Thyroid gland (tissue), 4 donors: ENCODE measurements around the gene MAN1B1. TPM values are rescaled to one million over a fixed set of nuclear protein-coding genes. Genes with fewer than 3 reads are reported as not detected.
A peak's percentile ranks its signal among the peaks of the same experiment; 100 is the strongest.

Source experiments
- DNase-seq, 2 donors: peaks; one replicate each; pipeline ENCODE4 v3.0.0-alpha.2; 2019
- H3K27ac ChIP-seq, 3 donors: fragments of 200-600 bp; sonication (generic); 1 replicate in 2 of 3; 2 replicates in 1 of 3; pipeline ENCODE4 v1.5.1; 2016 to 2019; ENCODE audit warnings: mild to moderate bottlenecking in 1 of 3, moderate library complexity in 1 of 3
- H3K27me3 ChIP-seq: fragments of 200-600 bp; sonication (generic); one replicate; pipeline ENCODE4 v1.5.1; 2019
- H3K36me3 ChIP-seq, 2 donors: fragments of 200-600 bp; sonication (generic); one replicate each; pipeline ENCODE4 v1.5.1; 2016 to 2019
- H3K4me1 ChIP-seq, 2 donors: fragments of 200-600 bp; sonication (generic); one replicate each; pipeline ENCODE4 v1.5.1; 2017 to 2019
- H3K4me3 ChIP-seq, 3 donors: fragments of 200-600 bp; sonication (generic); replicated peaks in 1 of 3; 1 replicate in 2 of 3; 2 replicates in 1 of 3; pipeline ENCODE4 v1.5.1; 2016; ENCODE audit warnings: mild to moderate bottlenecking in 1 of 3
- H3K9me3 ChIP-seq: fragments of 200-600 bp; sonication (generic); one replicate; pipeline ENCODE4 v1.5.1; 2017
- CTCF ChIP-seq, 6 experiments: fragments of 200-600 bp in 3 of 6; fragments of 450-650 bp in 3 of 6; sonication (generic) in 3 of 6; IDR thresholded peaks; one replicate each; pipeline ENCODE4 v1.5.1; 2016 to 2019; ENCODE audit warnings: antibody characterized with exemption in 6 of 6, mild to moderate bottlenecking in 2 of 6, inconsistent platforms in 1 of 6, moderate library complexity in 1 of 6
- POLR2A ChIP-seq, 2 donors: fragments of 450-650 bp; IDR thresholded peaks; one replicate each; pipeline ENCODE4 v1.6.1; 2017; ENCODE audit warnings: antibody characterized with exemption in 2 of 2, mild to moderate bottlenecking in 2 of 2, moderate library complexity in 1 of 2
- WGBS, 2 donors: methylation state at CpG; one replicate each; pipeline ENCODE4 v1.1.5; 2017; 5-methylcytosine and 5-hydroxymethylcytosine counted together
- intact Hi-C: fragments of 100-400 bp; cut with DNase I; formaldehyde crosslinking; loops from one replicate; pipeline ENCODE4 v1.15.1; 2023
- total RNA-seq, 4 donors: library from RNA; depleted of rRNA; stranded (reverse); fragments of >200 nt; gene quantifications; one replicate each; pipeline ENCODE4 v1.2.3, GENCODE V29; 2016

Gene MAN1B1
- total RNA-seq, 4 donors from 2014 or later = 48.2 to 73.8 (median 67.2) TPM

DNA sequence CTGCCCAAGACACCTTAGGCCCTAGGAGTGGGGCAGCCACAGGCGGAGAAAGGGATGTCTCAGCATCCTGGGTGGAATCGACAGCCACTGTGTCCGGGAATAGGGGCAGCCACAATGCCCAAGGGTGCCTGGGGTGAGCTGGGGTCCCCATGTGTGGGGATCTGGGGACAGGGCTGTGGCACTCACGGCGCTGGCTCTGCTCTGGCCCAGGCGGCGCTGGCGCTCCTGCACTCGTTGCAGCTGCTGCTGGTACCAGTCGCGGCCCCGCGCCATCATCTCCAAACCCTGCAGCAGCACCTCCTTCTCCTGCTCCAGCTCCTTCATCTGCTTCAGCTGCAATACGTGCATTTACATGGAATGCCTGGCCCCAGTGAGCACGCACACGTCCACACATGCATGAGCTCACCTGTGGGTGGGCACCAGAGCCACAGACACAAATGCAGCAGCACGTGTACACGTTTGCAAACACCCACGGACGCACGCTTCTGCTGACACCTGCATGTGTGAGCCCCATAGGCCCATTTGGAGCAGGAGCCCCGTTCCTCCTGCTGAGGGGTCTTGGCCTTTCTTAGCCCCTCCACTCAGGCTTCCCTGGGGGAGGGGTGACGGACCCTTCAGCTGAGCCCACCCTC lies 21.3 kb upstream of the MAN1B1 start:
- H3K4me3 ChIP-seq = no peak overlapping the region
- 94 to 95% methylated on average over 21 of the region's 23 CpGs for WGBS, 2 donors
- H3K36me3 ChIP-seq = no peaks in the 10 kb centered on the region
- H3K27ac ChIP-seq = no peak overlapping the region
- no peaks in the 10 kb centered on the region for H3K27me3 ChIP-seq
- no peak for TF ChIP-seq POLR2A (IDR thresholded peaks at IDR 0.05)
- TF ChIP-seq CTCF (IDR thresholded peaks at IDR 0.05) = no peak
- no peak for DNase-seq
- peaks cover 0 to 6% of the 10 kb centered on the region in 2 donors for H3K4me1 ChIP-seq
- no peaks in the 10 kb centered on the region for H3K9me3 ChIP-seq
- intact Hi-C loops = loop anchor here (5.0 kb wide), 1 partner anchor 278 kb away; no protein-coding TSS in a partner anchor

DNA sequence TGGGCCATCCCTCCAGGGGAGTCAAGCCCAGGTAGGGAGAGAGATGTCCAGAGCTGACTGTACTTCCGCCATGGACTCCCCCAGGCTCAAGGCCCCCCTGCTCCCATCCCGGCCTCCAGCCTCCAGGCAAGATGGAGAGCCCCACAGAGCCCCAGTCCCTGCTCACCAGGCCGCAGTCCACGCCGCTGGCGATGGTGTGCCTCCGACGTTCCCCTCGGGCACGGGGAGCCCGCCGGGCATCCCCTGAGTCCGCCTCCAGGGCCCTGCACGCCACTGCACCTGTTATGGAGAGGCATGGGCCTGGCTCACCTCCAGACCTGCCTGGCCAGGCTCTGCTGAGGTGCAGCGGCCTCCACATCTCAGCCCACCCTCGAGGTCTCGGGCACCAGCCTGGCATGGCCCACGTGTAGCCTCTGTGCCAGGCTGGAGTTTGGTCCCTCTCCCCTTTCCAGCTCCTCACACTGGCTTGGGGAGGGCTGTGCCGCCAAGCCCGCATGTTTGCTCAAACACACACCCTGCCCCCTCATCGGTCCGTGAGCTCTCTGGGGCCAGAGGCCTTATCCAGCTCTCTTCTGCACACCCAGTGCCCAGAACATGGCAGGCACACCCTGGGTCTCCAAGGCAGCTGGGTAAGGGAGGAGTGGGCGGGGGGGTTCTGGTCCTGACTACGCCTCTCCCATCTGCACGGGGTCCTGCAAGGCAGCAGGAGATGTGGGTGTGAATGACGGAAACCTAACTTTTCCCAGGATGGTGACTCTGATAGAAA lies 20.5 kb upstream of the MAN1B1 start:
- TF ChIP-seq POLR2A (IDR thresholded peaks at IDR 0.05) = no peak
- no peak for DNase-seq
- 94% methylated on average over 13 to 19 of the region's 26 CpGs for WGBS, 2 donors
- Histone ChIP-seq H3K4me3 (no peak overlapping the region), H3K9me3 (no peaks in the 10 kb centered on the region), H3K27me3 (no peaks in the 10 kb centered on the region), H3K27ac (no peak overlapping the region), H3K4me1 (peaks cover 6 to 13% of the 10 kb centered on the region in 2 donors), H3K36me3 (no peaks in the 10 kb centered on the region)
- intact Hi-C loops = loop anchor here (5.0 kb wide), 1 partner anchor 279 kb away; no protein-coding TSS in a partner anchor

DNA sequence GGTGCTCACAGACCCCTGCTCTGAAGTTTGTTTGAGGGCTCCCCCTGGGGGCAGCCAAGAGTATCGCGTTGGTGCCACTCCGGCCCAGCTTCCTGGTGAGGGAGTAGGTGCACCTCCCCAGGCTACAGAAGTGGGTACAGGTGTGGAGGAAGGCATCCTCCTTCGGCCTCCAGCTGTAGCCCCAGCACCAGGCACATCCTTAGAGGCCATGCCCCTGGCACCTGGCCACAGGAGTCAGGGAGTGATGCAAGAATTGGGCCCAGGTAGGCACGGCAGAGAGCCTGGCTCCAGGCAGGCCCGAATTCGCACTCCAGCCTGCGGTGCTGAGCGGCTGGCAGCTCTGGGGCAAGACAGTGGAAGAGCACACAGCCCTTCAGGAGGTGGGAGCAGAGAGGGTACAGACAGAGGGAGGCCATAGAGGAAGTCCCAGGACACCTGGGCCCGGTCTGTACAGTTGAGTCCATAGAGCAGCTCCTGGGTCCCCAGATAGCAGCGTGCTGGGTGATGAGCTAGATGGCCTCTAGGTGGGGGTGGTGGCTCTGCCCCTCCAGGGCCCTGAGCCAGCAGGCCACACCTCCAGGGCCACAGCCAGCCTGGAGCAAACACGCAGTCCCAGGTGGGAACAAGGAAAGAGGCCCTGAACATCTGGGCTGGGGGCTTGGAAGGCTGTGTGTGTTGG lies 18.8 kb upstream of the MAN1B1 start:
- Histone ChIP-seq H3K36me3 (no peaks in the 10 kb centered on the region), H3K4me3 (no peak overlapping the region), H3K27ac (no peak overlapping the region), H3K27me3 (no peaks in the 10 kb centered on the region), H3K4me1 (peaks cover 6 to 14% of the 10 kb centered on the region in 2 donors), H3K9me3 (no peaks in the 10 kb centered on the region)
- 15 to 54% methylated on average over 4 to 11 of the region's 12 CpGs for WGBS, 2 donors
- TF ChIP-seq CTCF (IDR thresholded peaks at IDR 0.05) (peak; percentile 54 to 86 (median 71)), POLR2A (IDR thresholded peaks at IDR 0.05) (no peak)
- intact Hi-C loops = loop anchor here (5.0 kb wide), 1 partner anchor 281 kb away; no protein-coding TSS in a partner anchor
- peak; percentile 74 to 79 for DNase-seq

GRCh38 chr9:137068539-137069507 lies 18.0 kb upstream of the MAN1B1 start:
- no peak for TF ChIP-seq CTCF (IDR thresholded peaks at IDR 0.05)
- TF ChIP-seq POLR2A (IDR thresholded peaks at IDR 0.05) = no peak
- intact Hi-C loops = loop anchor here (5.0 kb wide), 1 partner anchor 282 kb away; no protein-coding TSS in a partner anchor

More at GRCh38 chr9:137068539-137069507, 18.0 kb upstream of the MAN1B1 start:
- Histone ChIP-seq H3K27ac (no peak overlapping the region), H3K9me3 (no peaks in the 10 kb centered on the region), H3K4me1 (peaks cover 6 to 14% of the 10 kb centered on the region in 2 donors), H3K4me3 (no peak overlapping the region), H3K27me3 (no peaks in the 10 kb centered on the region), H3K36me3 (no peaks in the 10 kb centered on the region)
- WGBS, 2 donors = 98 to 100% methylated on average over 4 to 8 of the region's 17 CpGs
- DNase-seq = no peak
